Epidermal melanocyte (primary cell): ENCODE measurements around the gene GRK4.

Experiments
- DNase-seq: peaks from one replicate; pipeline ENCODE4 v3.0.0; 2011; ENCODE audit warnings: low spot score; ENCODE audit not compliant: insufficient read length

Gene GRK4

DNA sequence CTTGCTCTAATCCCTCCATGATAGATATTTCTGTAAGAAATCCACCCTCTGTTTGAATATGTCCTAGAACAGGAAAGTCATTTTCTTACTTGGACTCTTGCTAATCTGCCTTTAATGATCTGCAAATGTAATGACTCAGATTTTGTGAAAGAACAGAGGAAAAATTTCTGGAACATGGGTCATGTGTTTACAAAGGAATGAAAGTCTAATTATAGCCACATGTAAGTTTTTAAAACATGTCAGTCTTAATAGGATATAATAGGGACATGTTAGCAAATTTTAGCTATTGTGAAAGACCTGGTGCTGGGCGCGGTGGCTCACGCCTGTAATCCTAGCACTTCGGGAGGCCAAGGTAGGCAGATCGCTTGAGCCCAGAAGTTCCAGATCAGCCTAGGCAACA lies 47.6 kb downstream of the GRK4 start:
- peak; percentile 45 for DNase-seq

- no peak for DNase-seq
These were observed 48.3 kb downstream of the GRK4 start for GRCh38 chr4:3011456-3012220.

DNA sequence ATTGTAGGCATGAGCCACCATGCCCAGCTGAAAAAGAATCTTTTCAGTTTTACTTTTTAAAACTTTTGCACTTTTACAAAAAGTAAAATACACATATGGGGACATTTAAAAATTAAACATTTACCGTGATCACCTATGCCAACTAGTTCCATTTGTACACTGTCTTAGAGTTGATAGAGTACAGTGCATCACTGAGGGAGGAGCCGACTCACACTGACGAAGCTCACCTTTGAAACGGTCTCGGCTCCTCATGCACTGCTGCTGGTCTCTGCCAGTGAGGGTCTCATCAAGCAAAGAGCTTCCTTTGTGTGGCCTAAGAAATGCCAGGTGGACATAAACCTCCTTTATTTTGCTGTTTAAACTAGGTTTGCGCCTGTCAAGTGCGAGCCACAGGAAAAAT lies 50.0 kb downstream of the GRK4 start:
- DNase-seq = no peak

DNA sequence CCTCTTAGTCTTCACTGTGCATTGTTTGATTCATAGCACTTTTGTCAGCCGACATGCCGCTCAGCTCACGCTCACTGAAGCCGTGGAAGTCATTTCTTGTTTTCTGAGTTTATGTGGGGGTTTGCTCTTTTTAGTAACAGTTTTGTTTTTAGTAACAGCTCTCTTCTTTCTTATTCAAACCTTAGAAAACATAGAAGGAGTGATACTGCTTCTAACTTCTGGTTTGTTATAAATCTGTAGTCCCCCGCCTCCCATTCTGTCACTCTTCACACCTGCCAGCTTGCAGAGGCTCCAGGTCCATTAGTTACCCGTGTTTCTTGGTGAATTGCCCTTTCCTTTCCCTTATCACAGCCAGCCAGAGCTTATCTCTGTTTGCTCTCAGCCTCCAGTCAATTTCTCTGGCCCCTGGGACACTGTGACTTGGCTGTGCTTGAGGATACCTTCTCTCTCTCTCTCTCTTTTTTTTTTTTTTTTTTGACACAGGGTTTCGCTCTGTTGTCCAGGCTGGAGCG lies 50.5 kb downstream of the GRK4 start:
- DNase-seq = no peak

GRCh38 chr4:3016961-3017360 lies 53.6 kb downstream of the GRK4 start:
- no peak for DNase-seq

- DNase-seq = no peak
These were observed 54.1 kb downstream of the GRK4 start for GRCh38 chr4:3017504-3017903.

DNA sequence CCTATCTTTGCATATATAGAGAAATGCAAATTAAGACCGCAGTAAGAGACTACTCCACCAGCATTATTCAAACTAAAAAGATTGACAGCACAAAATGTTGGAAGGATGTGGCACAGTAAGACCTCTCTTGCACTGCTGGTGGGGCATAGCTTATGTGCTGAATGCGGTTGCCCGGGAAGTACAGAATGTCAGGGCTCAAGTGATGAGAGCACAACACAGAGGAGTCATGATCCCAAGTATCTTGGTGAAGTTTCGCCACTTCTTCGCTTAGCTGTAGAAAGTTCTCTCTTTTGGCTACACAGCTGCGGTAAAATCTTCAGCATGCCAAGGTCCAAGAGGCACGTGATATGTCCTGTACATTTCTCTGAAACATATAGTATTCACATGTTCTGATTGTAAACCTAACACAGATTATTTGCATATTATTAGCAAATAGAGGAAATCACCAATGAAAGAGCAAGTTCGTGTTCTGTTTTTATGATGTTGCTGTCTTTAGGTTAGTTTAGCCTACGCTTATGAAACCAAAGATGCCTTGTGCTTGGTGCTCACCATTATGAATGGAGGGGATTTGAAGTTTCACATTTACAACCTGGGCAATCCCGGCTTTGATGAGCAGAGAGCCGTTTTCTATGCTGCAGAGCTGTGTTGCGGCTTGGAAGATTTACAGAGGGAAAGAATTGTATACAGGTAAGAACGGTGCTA lies 55.9 kb downstream of the GRK4 start:
- DNase-seq = no peak

DNA sequence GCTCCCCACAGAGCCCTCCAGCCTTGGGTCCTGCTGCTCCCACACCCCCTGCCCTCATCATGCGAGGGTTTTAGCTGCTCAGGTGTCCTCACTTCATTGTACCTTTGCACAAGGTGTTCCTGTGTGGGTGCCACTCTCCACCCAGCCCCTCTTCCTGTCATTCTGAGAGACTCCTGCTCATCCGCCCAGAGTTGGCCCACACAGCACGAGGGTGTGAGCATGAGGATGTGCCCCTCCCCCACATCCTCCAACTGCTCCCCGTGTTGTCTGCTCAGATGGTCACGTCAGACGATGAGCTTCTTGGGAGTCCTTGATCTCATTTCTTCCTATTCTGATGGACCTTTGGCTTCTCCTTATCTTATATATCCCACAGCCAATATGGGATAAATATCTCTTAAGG lies 57.8 kb downstream of the GRK4 start:
- no peak for DNase-seq

GRCh38 chr4:3021627-3022026 lies 58.3 kb downstream of the GRK4 start:
- DNase-seq = no peak

- no peak for DNase-seq
These were observed 58.7 kb downstream of the GRK4 start for GRCh38 chr4:3022112-3022511.

- DNase-seq = no peak
These were observed 59.3 kb downstream of the GRK4 start for GRCh38 chr4:3022651-3023050.

DNA sequence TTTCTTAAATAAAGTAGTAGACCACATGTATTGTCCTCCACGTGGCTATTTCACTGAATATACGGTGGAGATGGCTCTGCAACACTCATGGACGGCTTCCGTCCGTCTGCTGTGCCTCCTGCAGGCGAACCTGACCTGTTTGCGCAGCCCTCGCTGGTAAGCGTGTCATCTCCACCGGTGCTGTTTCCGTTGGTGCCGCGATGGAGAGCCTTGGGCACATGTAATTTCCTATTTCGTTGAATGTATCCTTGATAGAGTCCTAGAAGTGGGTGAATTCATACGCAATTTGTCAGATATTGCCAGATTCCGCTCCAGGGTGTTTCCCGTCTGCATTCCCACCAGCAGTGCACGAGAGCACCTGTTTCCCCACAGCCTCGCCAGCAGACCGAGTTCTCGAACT lies 62.5 kb downstream of the GRK4 start:
- DNase-seq = no peak

GRCh38 chr4:3026540-3026939 lies 63.2 kb downstream of the GRK4 start:
- no peak for DNase-seq

- no peak for DNase-seq
These were observed 66.1 kb downstream of the GRK4 start for GRCh38 chr4:3029464-3029863.

GRCh38 chr4:3030566-3031356 lies 67.4 kb downstream of the GRK4 start:
- DNase-seq = no peak

DNA sequence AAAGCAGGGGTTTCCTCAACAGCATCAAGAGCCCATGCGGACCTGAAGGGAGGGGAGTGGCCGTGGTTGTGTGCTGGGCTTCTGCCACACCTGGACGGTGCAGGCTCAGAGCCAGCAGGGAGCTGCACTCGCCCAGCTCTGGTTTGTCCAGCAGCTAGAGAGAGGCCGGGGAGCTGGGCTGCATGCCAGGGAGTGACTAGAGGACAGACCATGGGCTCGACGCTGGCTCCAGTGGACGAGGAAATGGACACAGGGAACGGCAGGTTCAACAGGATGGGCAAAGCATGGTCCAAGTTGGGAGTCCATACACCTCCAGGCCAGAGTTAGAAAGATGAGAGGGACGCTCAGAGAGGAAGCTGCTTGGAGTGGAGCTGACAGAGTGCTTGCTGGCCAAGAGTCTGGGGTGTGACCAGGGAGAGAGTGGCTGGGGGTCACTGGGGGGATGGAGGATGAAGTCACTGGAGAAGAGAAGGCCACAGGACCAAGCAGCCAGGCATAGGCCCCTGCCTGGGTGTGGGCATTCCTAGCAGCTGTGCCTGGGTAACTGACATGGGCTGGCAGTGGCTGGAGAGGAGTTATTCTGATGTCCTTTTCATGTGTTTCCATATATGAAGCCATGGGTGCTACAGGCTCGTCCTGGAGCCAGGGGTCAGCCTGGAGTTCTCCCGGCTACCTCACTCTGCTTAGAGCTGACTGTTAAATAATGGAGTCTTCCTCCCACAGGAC lies 68.1 kb downstream of the GRK4 start:
- no peak for DNase-seq

DNA sequence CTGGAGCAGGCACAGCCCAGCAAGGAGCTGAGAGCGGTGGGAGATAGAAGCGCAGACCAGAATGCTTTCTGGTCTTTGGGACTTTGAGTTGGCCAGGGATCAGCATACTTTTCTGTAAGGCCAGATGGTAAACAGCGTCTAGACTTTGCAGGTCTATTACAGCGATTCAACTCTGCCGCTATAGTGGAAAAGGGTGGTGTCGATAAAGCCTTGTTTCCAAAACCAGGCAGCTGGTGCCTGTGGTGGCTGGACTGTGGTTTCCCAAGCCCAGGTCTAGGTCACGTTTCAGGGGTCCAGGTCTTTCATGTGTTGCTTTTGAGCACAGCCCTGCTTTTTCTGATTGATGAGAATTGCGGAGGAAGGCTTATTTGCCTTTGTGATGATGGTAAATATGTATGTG lies 70.9 kb downstream of the GRK4 start:
- no peak for DNase-seq

DNA sequence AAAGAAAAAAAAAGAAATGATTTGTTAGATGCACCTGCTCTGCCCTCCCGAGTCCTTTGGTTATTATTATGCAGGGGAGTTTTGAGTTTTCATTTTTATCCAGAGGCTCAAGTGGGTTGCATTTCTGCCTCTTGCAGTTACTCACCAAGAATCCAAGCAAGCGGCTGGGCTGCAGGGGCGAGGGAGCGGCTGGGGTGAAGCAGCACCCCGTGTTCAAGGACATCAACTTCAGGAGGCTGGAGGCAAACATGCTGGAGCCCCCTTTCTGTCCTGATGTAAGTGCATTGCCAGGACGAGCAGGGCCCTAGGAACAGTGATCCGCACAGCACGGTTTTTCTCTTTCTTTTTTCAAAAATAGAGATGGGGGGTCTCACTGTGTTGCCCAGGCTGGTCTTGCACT lies 71.9 kb downstream of the GRK4 start:
- no peak for DNase-seq

- no peak for DNase-seq
These were observed 72.3 kb downstream of the GRK4 start for GRCh38 chr4:3035674-3036073.

DNA sequence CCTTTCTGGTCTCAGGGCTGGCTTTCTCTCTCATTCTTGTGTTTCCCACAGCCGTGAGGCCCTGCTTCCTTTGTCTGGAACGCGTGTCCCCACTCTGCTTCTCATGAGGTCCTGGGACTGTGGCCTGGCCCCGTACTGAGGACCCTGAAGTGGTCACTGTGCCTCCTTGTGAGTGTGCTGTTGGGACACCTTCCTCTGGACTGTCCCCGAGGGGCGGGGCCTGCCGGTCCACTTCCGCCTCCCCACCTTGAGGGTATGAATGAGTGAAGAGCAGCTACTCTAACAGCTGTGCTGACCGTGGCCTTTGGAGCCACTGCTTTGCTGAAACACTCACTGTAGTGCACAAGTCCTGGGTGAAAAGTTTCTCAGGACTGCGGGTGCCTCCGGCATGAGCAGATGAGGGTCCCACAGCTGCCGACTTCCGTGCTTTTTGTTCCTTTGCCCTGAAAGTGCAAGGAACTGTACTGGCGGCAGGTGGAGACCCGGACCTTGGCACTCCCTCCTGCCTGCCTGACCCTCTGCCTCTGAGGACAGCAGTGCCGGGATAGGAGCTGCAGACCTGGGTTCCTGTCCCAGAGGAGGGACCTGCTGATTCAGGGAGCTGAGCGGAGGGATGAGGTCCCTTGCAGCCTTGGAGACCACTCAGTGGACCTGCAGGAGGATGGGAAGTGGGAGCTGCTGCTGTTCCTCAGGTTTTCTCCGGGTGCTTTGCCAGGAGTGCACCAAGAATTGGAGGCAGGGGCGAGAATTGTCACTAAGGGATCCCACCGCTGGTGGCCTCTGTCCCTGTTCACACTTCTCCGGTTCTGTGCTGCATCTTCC lies 73.0 kb downstream of the GRK4 start:
- no peak for DNase-seq
